HepG2 (cell line): Measurements from ENCODE around the gene SIRT7. TPM values are rescaled to one million over a fixed set of nuclear protein-coding genes. Genes with fewer than 3 reads are reported as not detected.

ENCODE experiments used
- EZH2 ChIP-seq: conservative IDR thresholded peaks from 2 replicates; pipeline ENCODE4 v1.6.1; 2012; ENCODE audit warnings: mild to moderate bottlenecking, low read depth, low read length, moderate library complexity
- FOSL2 ChIP-seq: sonication (generic); formaldehyde crosslinking; IDR thresholded peaks from 2 replicates; pipeline ENCODE4 v1.4.0; 2020; ENCODE audit warnings: missing genetic modification reagents
- LBX2 ChIP-seq: sonication (generic); formaldehyde crosslinking; IDR thresholded peaks from 2 replicates; pipeline ENCODE4 v1.5.0; 2020; ENCODE audit warnings: missing genetic modification reagents, mild to moderate bottlenecking, borderline replicate concordance
- MBNL3 ChIP-seq: fragments of 250-450 bp; sonication (Bioruptor Pico); conservative IDR thresholded peaks from 2 replicates; pipeline ENCODE4 v1.8.0; 2022; ENCODE audit warnings: mild to moderate bottlenecking, inconsistent platforms
- NONO ChIP-seq, 2 experiments: fragments of 450-650 bp in 1 of 2; sonication (generic) in 1 of 2; formaldehyde crosslinking in 1 of 2; IDR thresholded peaks in 1 of 2; conservative IDR thresholded peaks in 1 of 2; 2 replicates each; pipeline versions ENCODE4 v1.6.1 to v1.8.0; 2017 to 2022; ENCODE audit warnings: mild to moderate bottlenecking in 1 of 2, missing genetic modification reagents in 1 of 2, moderate library complexity in 1 of 2
- PAF1 ChIP-seq: IDR thresholded peaks from 2 replicates; pipeline ENCODE4 v1.6.1; 2016; ENCODE audit warnings: missing genetic modification reagents, missing compliant biosample characterization
- POLR2G ChIP-seq: fragments of 200-400 bp; formaldehyde crosslinking; IDR thresholded peaks from 2 replicates; pipeline ENCODE4 v1.6.1; 2018; ENCODE audit warnings: mild to moderate bottlenecking, low read depth, low read length, moderate library complexity
- PRDM10 ChIP-seq: sonication (generic); formaldehyde crosslinking; IDR thresholded peaks from 2 replicates; pipeline ENCODE4 v1.4.0; 2020; ENCODE audit warnings: low read depth, missing genetic modification reagents
- TAF15 ChIP-seq: fragments of 200-400 bp; formaldehyde crosslinking; IDR thresholded peaks from one replicate; pipeline ENCODE4 v1.6.1; 2018; ENCODE audit warnings: mild to moderate bottlenecking, low read depth, low read length; ENCODE audit not compliant: poor library complexity, severe bottlenecking
- TARDBP ChIP-seq: sonication (generic); formaldehyde crosslinking; IDR thresholded peaks from 2 replicates; pipeline ENCODE4 v1.8.0; 2022; ENCODE audit warnings: mild to moderate bottlenecking, missing genetic modification reagents
- TGIF2 ChIP-seq: IDR thresholded peaks from 2 replicates; pipeline ENCODE4 v1.6.1; 2016; ENCODE audit warnings: control low read depth, missing compliant biosample characterization
- YY1 ChIP-seq: IDR thresholded peaks from 2 replicates; pipeline ENCODE4 v1.6.1; 2011; ENCODE audit warnings: low read length, low read depth, moderate library complexity, mild to moderate bottlenecking; ENCODE audit not compliant: insufficient read depth, insufficient replicate concordance
- ZFP91 ChIP-seq: sonication (generic); formaldehyde crosslinking; IDR thresholded peaks from 2 replicates; pipeline ENCODE4 v1.9.0; 2022; ENCODE audit warnings: missing genetic modification reagents, mild to moderate bottlenecking, borderline replicate concordance
- ZKSCAN1 ChIP-seq: fragments of 150-350 bp; IDR thresholded peaks from 2 replicates; pipeline ENCODE4 v1.6.1; 2014; ENCODE audit warnings: low read length
- ZMAT5 ChIP-seq: sonication (generic); formaldehyde crosslinking; IDR thresholded peaks from 2 replicates; pipeline ENCODE4 v1.5.0; 2020; ENCODE audit warnings: mild to moderate bottlenecking, low read depth, missing genetic modification reagents, borderline replicate concordance
- ZNF121 ChIP-seq: sonication (generic); formaldehyde crosslinking; IDR thresholded peaks from 2 replicates; pipeline ENCODE4 v1.5.0; 2020; ENCODE audit warnings: mild to moderate bottlenecking, missing genetic modification reagents
- ZNF143 ChIP-seq: sonication (generic); formaldehyde crosslinking; IDR thresholded peaks from 2 replicates; pipeline ENCODE4 v1.4.0; 2020; ENCODE audit warnings: missing genetic modification reagents
- ZNF317 ChIP-seq: sonication (generic); formaldehyde crosslinking; IDR thresholded peaks from 2 replicates; pipeline ENCODE4 v1.5.0; 2020; ENCODE audit warnings: mild to moderate bottlenecking, missing genetic modification reagents
- ZNF331 ChIP-seq: sonication (generic); formaldehyde crosslinking; IDR thresholded peaks from 2 replicates; pipeline ENCODE4 v1.4.0; 2020; ENCODE audit warnings: missing genetic modification reagents
- ZNF546 ChIP-seq: sonication (generic); formaldehyde crosslinking; conservative IDR thresholded peaks from 2 replicates; pipeline ENCODE4 v1.8.1; 2023; ENCODE audit warnings: mild to moderate bottlenecking, missing genetic modification reagents
- ZNF737 ChIP-seq: sonication (generic); formaldehyde crosslinking; IDR thresholded peaks from 2 replicates; pipeline ENCODE4 v1.5.0; 2020; ENCODE audit warnings: missing genetic modification reagents, mild to moderate bottlenecking, borderline replicate concordance
- ZNF816 ChIP-seq: sonication (generic); formaldehyde crosslinking; IDR thresholded peaks from 2 replicates; pipeline ENCODE4 v1.8.0; 2022; ENCODE audit warnings: missing genetic modification reagents, mild to moderate bottlenecking, borderline replicate concordance
- polyA plus RNA-seq, 8 experiments: library from polyadenylated mRNA; depleted of rRNA in 3 of 8; stranded (reverse) in 7 of 8; unstranded in 1 of 8; fragments of >200 nt; fragmentation: Illumina TruSeq in 4 of 8; extraction: Trizol in 4 of 8; gene quantifications; 2 replicates each; pipeline versions ENCODE4 v1.2.1 to v1.2.3, GENCODE V29; 2011 to 2016; ENCODE audit warnings: low read depth in 4 of 8, missing spikeins in 1 of 8, mixed read lengths in 1 of 8; ENCODE audit not compliant: insufficient read depth in 1 of 8
- total RNA-seq, 5 experiments: library from RNA; depleted of rRNA; stranded (reverse); fragments of >200 nt; fragmentation: Illumina TruSeq; extraction: Trizol; gene quantifications; 2 replicates each; pipeline ENCODE4 v1.2.3, GENCODE V29; 2016; ENCODE audit warnings: low read depth in 1 of 5

The SIRT7 gene
- total and polyA plus RNA-seq, 2 of the 13 experiments (the other 11 are each of a cell fraction or from before 2014, with no cell fraction given): 8.3 to 24.8 TPM

GRCh38 chr17:81955756-81956544 lies 38.0 kb upstream of the SIRT7 start (continued):
- TF ChIP-seq MBNL3 (no peak), TARDBP (no peak), EZH2 (no peak), NONO (IDR thresholded peaks at IDR 0.05) (no peak), NONO (CRISPR knock-in tag; conservative IDR thresholded peaks at IDR 0.05) (no peak), TAF15 (no peak), ZNF737 (no peak), YY1 (no peak), ZFP91 (CRISPR knock-in tag) (no peak), LBX2 (CRISPR knock-in tag) (peak; percentile 43; the same call in 1 of the 2 replicates), ZNF546 (no peak), ZNF816 (no peak), PRDM10 (CRISPR knock-in tag) (no peak), ZNF143 (CRISPR knock-in tag) (no peak), ZMAT5 (CRISPR knock-in tag) (no peak), ZNF331 (CRISPR knock-in tag) (no peak), ZKSCAN1 (no peak), FOSL2 (no peak), POLR2G (peak; percentile 67), PAF1 (peak; percentile 70; the same call in 1 of the 2 replicates), ZNF121 (CRISPR knock-in tag) (no peak), TGIF2 (CRISPR knock-in tag) (no peak), ZNF317 (CRISPR knock-in tag) (no peak)
